OCI-LY7 (cell line): ENCODE measurements around the gene TTC34.

Experiments
- EZH2phosphoT487 ChIP-seq: fragments of 200-600 bp; sonication (generic); IDR thresholded peaks from 2 replicates; pipeline ENCODE4 v1.6.1; 2018; ENCODE audit warnings: low read depth, borderline replicate concordance, mild to moderate bottlenecking, mixed run types, antibody characterized with exemption, low read length, moderate library complexity, mixed read lengths
- TF ChIP-seq, protein P1 (sequence below): fragments of 200-600 bp; sonication (generic); conservative IDR thresholded peaks from 2 replicates; pipeline ENCODE4 v1.5.1; 2014; ENCODE audit warnings: mild to moderate bottlenecking, antibody characterized with exemption, low read length, moderate library complexity, mixed read lengths

DNA sequence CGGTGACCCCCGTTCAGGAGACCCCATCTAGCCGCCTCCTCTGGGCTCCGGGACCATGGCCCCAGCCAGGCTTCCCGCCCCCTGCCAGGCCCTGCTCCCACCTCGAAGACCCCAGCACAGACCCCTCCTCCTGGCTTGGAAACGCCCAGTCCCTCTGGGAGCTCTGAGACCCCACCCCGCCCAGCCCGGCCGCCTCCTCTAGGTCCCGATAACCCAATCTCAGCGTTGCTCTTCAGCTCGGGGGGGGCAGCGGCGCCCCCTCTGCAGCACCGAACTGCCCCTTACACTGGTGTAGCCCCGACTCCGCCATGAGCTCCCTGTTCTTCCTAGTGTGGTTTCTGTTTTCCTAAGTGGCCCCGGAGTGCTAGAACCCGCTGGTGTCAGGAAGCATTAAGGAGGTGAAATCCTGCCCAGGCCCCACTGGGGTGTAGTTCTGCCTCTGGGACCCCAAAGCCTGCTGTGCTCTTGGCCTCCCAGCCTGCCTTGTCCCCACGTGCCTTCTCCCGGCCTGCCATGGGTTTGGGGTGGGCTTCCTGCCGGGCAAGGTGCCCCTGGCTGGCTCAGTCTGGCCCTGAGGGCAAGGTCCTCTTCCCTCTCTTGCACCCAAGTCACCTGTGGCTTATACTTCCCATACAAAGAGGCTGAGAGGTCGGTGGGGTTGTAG, 157.9 kb downstream of the TTC34 start:
- TF ChIP-seq, protein P1, sequence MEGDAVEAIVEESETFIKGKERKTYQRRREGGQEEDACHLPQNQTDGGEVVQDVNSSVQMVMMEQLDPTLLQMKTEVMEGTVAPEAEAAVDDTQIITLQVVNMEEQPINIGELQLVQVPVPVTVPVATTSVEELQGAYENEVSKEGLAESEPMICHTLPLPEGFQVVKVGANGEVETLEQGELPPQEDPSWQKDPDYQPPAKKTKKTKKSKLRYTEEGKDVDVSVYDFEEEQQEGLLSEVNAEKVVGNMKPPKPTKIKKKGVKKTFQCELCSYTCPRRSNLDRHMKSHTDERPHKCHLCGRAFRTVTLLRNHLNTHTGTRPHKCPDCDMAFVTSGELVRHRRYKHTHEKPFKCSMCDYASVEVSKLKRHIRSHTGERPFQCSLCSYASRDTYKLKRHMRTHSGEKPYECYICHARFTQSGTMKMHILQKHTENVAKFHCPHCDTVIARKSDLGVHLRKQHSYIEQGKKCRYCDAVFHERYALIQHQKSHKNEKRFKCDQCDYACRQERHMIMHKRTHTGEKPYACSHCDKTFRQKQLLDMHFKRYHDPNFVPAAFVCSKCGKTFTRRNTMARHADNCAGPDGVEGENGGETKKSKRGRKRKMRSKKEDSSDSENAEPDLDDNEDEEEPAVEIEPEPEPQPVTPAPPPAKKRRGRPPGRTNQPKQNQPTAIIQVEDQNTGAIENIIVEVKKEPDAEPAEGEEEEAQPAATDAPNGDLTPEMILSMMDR, result no peak
- no peak for TF ChIP-seq EZH2phosphoT487
